GM21423 (cell line): ENCODE measurements around the gene SPOCK2.
A peak's percentile ranks its signal among the peaks of the same experiment; 100 is the strongest.
"Not testable (repeated sequence)": the region's sequence is repeated elsewhere in the genome, so short reads cannot be mapped to it uniquely, and the experiment has no call there.

Experiments
- ATAC-seq: cut with Tn5 transposase; IDR thresholded peaks from one replicate; pipeline ENCODE4 v1.9.1; 2021; ENCODE audit warnings: mild to moderate bottlenecking, moderate library complexity; ENCODE audit not compliant: unreplicated experiment

SPOCK2 gene, protein sequence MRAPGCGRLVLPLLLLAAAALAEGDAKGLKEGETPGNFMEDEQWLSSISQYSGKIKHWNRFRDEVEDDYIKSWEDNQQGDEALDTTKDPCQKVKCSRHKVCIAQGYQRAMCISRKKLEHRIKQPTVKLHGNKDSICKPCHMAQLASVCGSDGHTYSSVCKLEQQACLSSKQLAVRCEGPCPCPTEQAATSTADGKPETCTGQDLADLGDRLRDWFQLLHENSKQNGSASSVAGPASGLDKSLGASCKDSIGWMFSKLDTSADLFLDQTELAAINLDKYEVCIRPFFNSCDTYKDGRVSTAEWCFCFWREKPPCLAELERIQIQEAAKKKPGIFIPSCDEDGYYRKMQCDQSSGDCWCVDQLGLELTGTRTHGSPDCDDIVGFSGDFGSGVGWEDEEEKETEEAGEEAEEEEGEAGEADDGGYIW

DNA sequence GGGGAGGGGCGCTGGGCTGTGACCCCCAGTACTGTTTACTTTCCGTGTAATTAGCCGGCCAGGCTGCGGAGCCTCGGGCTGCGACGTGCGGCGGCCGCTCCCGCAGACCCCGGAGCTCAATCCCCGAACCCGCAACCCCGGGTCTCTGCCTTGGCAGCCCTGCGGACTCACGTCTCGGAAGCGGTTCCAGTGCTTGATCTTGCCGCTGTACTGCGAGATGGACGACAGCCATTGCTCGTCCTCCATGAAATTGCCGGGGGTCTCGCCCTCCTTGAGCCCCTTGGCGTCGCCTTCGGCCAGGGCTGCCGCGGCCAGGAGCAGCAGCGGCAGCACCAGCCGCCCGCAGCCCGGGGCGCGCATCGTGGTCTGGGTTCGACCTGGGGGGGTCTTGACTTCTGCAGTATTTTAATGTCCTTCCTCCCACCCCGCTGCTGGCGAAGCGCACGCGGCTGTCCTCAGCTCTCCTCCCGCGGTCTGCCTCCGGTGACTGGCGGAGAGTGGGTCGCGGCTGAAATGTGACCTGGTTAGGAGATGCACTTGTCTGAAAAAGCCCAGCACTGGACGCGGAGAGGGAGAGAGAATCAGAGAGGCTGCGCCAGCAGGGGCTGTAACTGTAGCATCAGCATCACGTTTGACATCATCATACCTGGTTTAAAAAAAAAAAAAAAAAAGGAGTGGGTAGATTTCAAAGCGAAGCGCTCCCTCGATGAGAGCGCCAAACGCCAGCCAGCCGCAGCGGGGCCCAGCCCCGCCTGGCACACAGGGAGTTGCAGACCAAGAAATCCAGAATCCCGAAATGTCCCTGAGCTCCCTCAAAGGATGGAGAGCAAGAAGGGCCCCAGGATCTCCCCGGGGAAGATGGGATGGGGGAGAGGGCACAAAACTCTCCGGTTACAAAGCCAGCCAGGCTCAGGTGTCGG lies at the start of gene SPOCK2:
Gene SPOCK2 (minus strand): TSS at position 583 of the 920 bp plus-strand sequence. CDS start 223 bp downstream, at position 360.
- no peak for ATAC-seq

DNA sequence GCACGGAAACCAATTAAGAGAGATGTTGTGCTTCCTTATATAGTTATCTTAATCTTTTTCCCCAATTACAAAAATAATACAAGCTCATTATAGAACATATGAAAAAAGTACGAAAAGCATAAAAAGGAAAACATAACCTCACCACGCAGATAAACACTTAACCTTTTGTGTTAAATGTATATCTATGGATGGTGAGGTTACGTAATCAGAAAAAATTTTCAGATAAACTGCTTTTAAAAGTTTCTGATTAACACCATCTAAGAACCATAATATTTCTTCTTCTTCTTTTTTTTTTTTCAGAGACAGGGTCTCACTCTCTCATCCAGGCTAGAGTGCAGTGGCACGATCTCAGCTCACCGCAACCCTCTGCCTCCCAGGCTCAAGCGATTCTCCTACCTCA lies 49.2 kb upstream of the SPOCK2 start:
- no peak for ATAC-seq

DNA sequence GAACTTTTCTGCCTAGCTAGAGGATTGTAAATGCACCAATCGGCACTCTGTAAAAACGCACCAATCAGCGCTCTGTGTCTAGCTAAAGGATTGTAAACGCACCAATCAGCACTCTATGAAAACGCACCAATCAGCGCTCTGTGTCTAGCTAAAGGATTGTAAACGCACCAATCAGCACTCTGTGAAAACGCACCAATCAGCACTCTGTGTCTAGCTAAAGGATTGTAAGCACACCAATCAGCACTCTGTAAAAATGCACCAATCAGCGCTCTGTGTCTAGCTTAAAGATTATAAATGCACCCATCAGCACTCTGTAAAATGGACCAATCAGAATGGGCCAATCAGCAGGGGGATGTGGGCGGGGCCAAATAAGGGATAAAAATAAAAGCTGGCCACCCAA lies 47.9 kb upstream of the SPOCK2 start:
- ATAC-seq: not testable (repeated sequence)

DNA sequence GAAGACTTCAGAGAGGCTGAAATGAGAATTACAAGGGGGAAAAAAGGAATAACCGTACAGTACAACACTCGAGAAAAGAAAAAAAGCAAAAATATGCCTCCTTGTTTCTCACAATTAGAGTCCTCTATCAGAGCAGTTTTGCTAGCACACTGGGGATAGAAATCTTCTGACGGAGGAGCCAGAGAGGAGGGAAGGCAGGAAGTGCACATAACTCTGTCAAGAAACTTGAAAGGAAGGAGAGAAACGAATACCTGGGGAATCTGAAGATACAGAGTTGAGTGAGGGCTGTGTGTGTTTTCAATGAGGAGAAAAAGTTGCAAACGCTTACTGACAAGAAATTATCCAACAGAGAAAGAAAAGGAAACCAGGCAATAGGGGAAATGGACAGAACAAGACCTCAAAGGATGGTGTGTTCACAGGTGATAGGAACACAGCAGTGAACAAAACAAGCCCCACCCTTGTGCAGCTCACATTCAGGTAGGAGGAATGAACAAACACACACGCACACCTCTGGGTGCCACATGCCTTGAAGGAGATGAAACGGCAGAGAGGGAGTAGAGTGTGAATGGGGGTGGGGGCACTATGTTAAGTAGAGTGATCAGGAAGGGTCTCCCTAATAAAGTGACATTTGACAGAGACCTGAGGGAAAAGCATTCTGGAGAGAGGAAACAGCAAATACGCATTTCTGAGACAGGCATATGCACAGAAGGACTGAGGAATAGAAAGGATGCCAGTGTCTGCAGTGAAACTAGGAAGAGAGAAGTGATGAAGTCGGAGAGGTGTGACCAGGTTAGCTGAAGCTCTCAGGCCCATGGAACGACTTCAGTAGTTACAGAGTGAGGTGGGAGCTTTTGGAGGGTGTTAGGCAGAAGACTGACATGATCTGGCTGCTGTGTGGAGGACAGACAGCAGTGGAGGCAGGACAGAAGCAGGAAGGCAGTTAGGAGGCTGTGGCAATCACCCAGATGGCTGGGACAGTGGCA lies 46.7 kb upstream of the SPOCK2 start:
- no peak for ATAC-seq

DNA sequence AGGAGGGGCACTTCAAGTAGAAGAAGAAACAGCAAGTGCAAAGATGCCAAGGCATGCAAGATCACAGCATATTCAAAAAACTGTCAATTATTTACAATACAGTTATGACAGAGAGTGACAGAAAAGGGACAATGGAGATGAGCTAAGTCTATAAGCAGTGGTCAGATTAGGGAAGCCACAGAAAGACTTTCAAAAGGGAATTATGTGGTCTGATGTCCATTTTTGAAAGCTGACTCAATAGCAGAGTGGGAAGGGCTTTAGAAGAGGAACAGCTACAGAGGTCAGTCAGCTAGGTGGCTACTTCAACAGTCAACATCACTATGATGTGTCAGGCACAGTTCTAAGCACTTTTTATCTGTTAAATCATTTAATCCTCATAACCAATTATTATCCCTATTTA lies 45.2 kb upstream of the SPOCK2 start:
- ATAC-seq: peak; percentile 83

DNA sequence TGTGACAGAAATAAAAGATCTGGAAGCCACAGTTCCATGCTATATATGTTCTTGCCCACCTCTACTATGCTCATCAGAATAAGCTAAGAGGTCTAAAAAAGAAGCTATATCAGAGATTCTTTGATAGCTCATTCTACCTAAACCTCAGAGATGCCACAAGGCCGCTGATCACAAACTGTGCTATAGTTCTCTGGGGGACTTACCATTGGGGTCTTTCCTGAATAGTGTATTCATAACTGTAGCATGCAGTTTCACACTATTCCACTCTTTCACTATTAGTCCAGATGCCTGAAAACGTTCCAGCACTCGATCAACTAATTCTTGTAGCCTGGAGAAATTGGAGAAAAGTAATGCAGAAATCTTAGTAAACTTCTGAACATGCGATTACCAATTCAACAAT lies 44.5 kb upstream of the SPOCK2 start:
- no peak for ATAC-seq

DNA sequence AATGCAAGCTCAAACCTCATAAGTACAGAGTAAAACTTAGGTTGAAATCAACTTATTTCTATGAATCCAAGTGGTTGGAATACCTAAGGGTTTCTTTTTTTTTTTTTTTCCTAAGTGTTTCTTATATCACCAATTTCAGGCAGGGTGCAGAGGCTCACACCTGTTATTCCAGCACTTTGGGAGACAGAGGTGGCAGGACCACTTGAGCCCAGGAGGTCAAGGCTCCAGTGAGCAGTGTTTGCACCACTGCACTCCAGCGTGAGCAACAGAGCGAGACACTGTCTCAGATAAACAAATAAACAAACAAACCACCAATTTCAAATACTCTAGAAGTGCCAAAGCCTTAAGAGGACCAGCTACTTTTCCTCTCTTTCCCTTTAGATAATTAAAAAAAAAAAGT lies 39.2 kb upstream of the SPOCK2 start:
- no peak for ATAC-seq

DNA sequence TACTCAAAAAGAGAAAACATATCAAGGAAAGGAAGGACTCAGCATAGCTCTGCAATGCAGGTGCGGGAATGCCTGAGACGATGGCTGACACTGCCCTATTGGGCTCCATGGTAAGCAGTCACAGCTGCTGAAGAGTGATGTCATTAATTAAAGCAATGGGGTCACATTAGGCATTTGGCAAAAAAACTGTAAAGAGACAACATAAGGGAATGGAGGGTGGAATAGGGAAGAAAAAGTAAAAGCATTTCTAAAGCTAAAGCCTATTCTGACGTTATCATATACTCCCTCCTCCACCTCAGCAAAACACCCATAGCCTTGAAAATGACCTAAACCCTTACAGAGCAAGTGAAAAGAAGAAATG lies 38.5 kb upstream of the SPOCK2 start:
- ATAC-seq: no peak

DNA sequence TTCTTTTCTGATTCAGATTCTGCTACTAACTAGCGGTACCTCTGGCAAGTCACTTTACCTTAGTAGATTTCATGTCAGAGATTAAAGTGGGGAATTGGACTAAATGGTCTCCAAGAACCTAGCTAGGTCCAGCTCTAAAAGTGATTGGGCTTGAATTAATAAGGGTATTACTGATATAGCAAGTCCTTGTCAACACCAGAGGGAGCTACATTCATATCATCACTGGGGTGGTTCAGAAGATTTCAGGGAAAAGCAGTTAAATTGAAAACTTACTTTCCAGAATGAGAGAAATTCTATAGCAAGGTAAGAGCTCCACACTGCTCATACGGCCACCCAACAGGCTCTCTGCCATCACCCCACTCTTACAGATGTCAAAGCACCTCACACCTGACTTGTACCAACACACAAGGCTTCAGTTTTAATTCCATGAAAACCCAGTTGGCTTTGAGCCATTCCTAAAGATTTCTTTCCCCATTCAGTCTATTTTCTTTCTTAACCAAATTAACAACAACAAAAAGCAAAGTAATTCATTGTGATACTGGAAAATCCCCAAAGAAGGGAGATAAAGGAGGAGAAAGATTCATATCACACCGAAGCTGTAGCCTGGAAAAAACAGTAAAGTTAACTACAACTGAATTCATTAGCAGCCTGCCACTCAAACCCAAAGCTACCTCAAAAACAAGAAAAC lies 38.0 kb upstream of the SPOCK2 start:
- no peak for ATAC-seq

DNA sequence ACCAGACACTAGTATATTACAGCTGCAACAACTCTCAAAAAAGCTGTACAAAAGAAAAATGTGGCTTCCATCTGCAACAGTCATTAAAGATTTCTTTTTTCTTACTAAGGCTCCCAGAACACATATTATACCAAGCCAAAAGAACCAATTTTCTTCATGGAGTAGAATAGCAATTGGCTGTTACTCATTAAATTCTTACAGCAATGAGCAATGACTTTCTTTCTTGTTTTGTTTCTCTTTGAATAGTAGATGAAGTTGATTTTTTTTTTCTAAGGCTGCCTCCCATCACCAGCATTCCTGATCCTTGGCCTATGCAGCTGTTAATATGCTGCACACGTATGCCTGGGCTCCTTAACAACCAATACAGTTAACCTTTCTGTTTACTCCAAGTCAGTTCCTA lies 36.6 kb upstream of the SPOCK2 start:
- ATAC-seq: no peak

DNA sequence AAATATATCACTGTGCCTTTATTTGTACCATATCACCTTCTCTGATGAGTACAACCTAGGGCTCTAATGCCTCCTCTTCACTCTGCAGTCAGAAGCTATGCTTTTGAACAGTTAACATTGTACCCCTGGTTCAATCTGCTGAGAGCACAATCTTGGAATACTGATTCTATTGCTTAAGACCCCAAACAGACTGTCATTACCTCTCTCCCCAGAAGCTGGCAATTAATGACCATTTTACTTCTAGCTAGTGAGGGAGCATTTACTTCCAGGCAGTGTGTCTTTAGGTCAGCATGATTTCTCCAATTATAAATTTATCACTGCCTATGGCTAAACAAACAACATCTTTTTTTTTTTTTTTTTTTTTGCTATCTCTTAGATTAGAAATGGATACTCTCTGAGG lies 36.0 kb upstream of the SPOCK2 start:
- no peak for ATAC-seq

DNA sequence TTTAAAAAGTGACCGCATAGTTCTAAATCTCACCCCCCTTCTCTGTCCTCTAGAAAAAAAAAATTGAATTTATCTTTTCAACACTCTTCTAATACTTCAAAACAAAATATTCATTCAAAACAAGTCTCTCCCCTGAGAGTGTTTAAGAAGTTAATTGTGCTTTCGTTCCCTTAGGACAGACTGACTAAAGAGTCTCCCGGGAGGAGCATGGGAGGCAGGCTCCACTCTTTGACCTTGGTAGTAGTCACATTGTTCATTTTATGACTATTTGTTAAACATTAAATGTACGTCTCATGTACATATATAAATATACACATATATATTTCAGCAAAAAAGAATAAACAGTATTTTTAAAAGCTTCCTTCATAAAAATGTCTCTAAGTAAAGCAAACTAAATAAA lies 35.3 kb upstream of the SPOCK2 start:
- no peak for ATAC-seq

DNA sequence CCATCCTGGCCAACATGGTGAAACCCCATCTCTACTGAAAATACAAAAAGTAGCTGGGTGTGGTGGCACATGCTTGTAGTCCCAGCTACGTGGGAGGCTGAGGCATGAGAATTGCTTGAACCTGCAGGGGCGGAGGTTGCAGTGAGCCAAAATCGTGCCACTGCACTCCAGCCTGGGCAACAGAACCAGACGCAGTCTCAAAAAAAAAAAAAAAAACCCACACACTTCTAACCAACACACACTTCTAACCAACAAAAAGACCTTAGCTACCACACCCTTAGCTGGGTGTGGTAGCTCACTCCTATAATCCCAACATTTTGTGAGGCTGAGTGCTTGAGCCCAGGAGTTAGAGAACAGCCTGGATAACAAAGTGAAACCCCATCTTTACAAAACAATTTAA lies 33.9 kb upstream of the SPOCK2 start:
- ATAC-seq: no peak

DNA sequence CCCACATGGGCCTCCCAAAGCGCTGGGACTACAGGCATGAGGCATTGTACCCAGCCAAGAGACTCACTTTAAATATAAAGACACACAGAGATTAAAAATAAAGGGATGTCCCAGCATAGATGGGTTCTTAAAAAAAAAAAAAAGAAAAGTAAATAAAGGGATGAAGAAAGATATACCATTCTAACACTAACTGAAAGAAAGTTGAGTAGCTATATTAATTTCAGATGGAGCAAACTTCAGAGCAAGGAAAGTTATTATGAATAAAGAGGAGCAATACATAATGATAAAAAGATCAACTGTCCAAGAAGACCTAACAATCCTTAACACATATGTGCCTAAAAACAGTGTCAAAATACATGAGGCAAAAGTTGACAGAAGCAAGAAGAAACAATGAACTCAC lies 33.0 kb upstream of the SPOCK2 start:
- ATAC-seq: no peak

DNA sequence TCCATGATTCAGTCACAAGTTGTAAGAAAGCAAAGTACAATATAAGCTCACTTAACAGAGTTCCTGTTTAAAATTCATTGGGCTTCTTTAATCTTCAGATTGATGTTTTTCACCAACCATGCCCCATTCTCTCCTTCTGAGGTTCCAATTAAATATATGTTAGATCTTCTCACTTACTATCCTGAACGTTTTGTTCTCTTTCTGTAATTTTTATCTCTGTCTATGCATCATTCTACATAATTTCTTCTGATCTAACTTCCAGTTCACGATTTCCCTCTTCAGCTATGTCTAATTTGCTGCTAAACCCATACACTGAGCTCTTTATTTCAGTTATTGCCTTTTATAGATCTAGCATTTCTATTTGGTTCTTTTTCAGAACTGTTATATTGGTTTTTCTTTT lies 28.0 kb upstream of the SPOCK2 start:
- ATAC-seq: no peak

DNA sequence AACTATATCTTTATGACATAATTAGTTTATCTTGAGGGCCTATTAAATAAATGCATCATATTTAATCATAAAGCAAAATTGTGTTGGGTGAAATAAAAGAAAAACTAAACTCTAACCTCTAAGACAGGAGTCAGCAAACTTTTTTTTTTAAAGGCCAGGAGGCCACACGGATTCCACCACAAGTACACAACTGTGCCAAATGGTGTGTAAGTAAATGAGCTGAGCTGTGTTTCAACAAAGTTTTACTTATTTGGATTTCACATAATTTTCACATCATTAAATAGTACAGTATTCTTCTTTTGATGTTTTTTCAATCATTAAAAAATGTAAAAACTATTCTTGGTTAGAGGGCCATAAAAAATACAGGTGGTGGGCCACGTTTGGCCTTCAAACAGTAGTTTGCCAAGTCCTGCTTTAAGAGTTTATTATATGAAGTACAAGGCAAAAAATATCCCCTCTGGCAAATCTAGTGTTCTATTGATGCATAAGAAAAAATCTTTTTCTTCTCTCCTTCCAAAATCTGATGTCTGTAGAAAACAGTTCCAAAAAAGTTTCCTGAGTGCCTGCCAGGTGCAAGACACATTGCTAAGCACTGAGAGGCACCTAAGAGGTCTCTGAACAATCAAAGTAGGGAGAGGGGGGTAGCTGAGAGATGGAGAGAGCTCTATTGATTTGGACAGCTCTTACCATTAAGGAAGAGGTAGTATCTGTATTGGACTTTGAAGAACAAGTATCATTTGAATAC lies 26.5 kb upstream of the SPOCK2 start:
- no peak for ATAC-seq

DNA sequence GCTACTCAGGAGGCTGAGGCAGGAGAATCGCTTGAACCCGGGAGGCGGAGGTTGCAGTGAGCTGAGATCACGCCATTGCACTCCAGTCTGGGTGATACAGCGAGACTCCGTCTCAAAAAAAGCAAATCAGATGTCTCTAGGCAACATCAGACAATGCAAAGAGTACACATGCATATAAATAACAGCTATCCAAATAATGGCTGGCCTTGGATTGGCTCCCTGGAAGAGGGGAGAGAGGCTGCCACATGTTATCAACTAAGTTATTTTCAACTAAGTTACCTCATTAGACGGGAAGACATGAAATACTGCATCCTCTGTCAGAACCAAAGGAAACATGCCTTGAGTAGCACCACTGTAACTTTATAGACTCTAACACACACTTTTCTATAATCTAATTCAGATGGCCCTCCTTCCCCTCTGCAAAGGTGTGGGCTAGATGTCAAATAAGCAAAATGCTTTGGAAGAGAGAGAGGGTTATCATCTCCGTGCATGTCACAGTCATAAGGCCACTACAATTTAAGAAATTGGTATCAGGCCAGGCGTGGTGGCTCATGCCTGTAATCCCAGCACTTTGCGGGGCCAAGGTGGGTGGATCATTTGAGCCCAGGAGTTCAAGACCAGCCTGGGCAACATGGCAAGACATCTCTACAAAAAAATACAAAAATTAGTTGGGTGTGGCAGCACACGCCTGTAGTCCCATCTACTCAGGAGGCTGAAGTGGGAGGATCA lies 22.5 kb upstream of the SPOCK2 start:
- ATAC-seq: no peak

DNA sequence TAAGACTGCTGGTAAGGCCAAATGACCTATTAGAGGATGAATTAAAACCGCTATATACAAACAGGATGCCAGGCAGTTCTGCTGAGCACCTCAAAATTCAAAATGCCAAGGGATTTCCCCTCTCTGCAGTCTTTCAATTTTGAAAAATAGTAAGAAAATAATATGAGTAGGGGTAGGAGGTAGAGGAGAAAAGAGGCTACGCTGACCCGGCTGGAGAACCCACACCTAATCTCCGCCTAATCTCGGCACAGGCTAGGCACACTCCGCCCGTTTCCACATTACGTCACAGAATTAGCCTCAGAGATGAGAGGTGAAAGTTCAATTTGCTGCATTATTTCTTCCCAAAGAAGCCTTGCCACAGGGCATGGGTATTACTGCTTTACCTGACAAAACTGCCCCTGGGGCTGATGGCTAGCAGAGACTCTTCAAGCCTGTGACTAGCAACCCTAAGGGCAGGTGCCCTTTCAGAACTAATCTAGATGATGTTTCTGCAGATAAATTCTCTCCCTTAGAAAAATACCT lies 21.3 kb upstream of the SPOCK2 start:
- ATAC-seq: no peak
